DLD1 (cell line): ENCODE results near the gene TENM3.

Source experiments
- in situ Hi-C: cut with HindIII; loops from 2 replicates; pipeline ENCODE4 v1.10.0; 2017; ENCODE audit warnings: low sequenced_read_pairs

The TENM3 gene

GRCh38 chr4:182825786-182826185, 582.6 kb downstream of the TENM3 start:
- in situ Hi-C loops: no loop called here

- in situ Hi-C loops: no loop called here
Observed at GRCh38 chr4:182826391-182826790, 583.2 kb downstream of the TENM3 start.

- in situ Hi-C loops: no loop called here
Observed at GRCh38 chr4:182827166-182827565, 584.0 kb downstream of the TENM3 start.

GRCh38 chr4:182827954-182828353, 584.8 kb downstream of the TENM3 start:
- in situ Hi-C loops: no loop called here

- in situ Hi-C loops: no loop called here
Observed at GRCh38 chr4:182828360-182829025, 585.3 kb downstream of the TENM3 start.

- in situ Hi-C loops: no loop called here
Observed at GRCh38 chr4:182829196-182829595, 586.0 kb downstream of the TENM3 start.

GRCh38 chr4:182831376-182831775, 588.2 kb downstream of the TENM3 start:
- in situ Hi-C loops: no loop called here

- in situ Hi-C loops: no loop called here
Observed at GRCh38 chr4:182832352-182833120, 589.3 kb downstream of the TENM3 start.

- in situ Hi-C loops: no loop called here
Observed at GRCh38 chr4:182835006-182835740, 592.0 kb downstream of the TENM3 start.

- in situ Hi-C loops: no loop called here
Observed at GRCh38 chr4:182837831-182838230, 594.6 kb downstream of the TENM3 start.

GRCh38 chr4:182838535-182838934, 595.3 kb downstream of the TENM3 start:
- in situ Hi-C loops: no loop called here

- in situ Hi-C loops: no loop called here
Observed at GRCh38 chr4:182839256-182839655, 596.1 kb downstream of the TENM3 start.

GRCh38 chr4:182840108-182840507, 596.9 kb downstream of the TENM3 start:
- in situ Hi-C loops: no loop called here

- in situ Hi-C loops: no loop called here
Observed at GRCh38 chr4:182842104-182842600, 599.0 kb downstream of the TENM3 start.

- in situ Hi-C loops: no loop called here
Observed at GRCh38 chr4:182842759-182843390, 599.7 kb downstream of the TENM3 start.

GRCh38 chr4:182843808-182844325, 600.7 kb downstream of the TENM3 start:
- in situ Hi-C loops: no loop called here

- in situ Hi-C loops: no loop called here
Observed at GRCh38 chr4:182845618-182846017, 602.4 kb downstream of the TENM3 start.

GRCh38 chr4:182846036-182846435, 602.8 kb downstream of the TENM3 start:
- in situ Hi-C loops: no loop called here

- in situ Hi-C loops: no loop called here
Observed at GRCh38 chr4:182847576-182848450, 604.6 kb downstream of the TENM3 start.

- in situ Hi-C loops: no loop called here
Observed at GRCh38 chr4:182848685-182849084, 605.5 kb downstream of the TENM3 start.
